ENCODE measurements around the gene PSMB7.

Gene PSMB7

GRCh38 chr9:124409410-124409809 is 5.8 kb downstream of the PSMB7 start:
- DNase-seq = no peak

- DNase-seq = no peak
These were observed 12.0 kb downstream of the PSMB7 start for GRCh38 chr9:124403246-124403645.

- no peak for DNase-seq
These were observed 15.0 kb downstream of the PSMB7 start for GRCh38 chr9:124399968-124400940.

- DNase-seq = no peak
These were observed 15.8 kb downstream of the PSMB7 start for GRCh38 chr9:124399323-124399967.

- no peak for DNase-seq
These were observed 16.9 kb downstream of the PSMB7 start for GRCh38 chr9:124398191-124398935.

DNA sequence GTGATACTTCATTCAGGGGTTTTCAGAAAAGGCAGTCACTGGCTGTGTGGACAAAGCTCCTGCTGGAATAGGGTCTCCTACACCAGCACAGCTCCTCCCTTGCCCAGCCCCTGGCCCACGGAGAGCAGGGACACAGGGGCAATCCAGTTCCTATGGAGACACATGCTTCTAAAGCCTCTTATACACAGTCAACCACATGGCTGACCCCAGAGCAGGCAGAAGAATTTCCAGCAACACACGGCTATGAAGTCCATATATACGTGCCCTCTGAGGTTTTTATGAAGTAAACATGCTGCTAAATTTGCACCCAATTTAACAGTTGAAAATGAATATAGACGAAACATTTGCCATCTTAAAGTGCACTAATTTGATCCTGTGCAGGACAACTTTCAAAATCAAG is 19.4 kb downstream of the PSMB7 start:
- DNase-seq = no peak

DNA sequence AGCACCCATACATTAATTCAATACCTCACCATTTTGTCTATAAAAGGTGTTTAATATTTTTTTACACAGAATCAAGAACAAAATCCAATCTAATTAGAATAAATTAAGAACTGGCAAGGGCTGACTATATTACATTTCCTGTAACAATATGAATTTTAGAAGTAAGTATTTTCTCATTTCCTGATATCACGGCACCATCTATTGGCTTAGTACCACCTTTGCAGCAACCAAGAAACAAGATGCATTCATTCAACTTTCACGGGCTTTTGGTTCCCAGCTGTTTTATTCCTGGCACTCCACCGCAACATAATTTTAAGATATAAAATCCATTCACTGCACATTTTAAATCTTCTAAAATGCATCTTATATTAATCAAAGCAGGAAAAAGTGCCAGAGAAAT is 20.6 kb downstream of the PSMB7 start:
- no peak for DNase-seq

DNA sequence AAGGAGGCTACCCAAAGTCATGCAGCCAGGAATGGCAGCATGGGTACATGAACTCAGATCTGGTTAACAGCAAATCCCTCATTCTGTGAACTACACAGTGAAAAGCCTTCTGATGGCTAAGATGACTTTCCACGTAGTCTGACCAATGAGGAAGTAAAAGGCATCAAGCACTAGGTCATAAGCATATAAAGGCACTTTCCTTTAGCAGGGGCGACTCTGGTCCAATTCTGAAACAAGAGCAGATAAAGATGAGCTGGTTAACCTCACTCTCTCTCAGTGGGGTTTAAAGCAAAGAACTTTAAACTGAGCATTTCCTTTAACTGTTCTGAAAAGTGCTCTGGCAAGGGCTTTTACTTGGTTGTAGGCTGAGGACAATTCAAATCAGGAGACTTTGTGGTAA is 21.1 kb downstream of the PSMB7 start:
- no peak for DNase-seq

DNA sequence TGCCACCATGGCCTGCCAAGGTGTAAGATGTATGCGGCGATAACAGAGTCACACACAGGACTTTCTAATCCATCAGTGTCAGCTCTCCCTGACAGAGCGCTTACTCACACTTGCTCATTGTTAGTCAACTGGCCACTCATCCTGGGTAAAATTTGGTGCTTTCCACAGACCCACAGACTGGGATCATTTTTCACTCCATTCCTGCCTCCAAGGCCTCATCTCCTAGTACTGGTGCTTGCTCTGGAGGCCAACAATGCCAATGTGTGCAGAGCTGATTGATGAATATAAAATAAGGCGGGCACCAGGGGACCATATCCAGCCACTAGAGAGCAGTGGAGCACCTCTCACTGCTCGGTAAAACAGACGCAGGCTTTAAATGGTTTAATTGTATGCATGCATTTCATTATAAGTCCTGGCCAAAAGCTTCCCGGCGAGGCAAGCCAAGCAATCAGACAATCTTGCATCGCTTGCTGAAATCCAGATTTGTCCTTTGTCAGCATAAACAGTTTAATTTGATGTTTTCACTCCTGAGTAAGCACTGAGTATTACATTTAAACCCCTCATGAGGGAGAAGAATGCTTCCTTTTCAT is 22.3 kb downstream of the PSMB7 start:
- DNase-seq = no peak

GRCh38 chr9:124392254-124392870 is 22.9 kb downstream of the PSMB7 start:
- no peak for DNase-seq

DNA sequence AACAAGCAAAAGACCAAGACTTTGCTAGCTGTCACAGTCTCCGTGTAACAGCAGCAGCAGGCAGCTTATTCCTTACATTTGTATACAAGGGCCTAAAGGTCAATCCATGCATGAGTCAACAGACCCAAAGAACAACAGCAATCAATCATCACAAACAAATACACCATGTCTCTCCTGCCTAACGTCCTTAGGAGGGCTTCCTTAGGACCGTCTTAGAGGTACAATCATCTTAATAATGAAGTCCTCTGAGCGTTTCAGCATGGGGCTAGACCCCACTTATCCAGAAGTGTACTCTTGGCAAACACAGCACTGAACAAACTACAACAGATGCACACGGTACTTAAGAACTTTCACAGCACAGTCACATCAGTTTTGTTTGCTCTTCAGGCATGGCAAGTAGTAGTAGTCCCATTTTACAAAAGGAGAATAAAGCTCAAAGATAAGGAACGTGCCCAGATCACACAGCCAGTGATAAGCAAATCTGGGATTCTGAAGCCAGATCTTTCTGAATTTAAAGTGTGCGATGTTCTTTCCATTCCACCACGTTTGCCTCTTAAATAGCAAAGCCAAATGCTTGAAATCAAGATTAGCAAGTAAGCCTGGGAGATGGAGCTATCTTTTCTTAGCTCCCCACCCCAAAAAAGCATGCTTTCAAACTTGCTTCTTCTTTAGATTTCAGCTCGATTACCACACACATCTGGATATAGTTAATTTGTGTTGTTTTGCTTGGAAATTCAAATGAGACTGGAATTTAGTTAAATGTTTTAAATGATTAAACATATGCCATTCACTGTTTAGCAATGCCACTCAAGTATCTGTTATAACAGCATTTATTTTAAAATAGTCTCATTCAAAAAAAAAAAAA is 24.2 kb downstream of the PSMB7 start:
- DNase-seq = no peak

GRCh38 chr9:124389146-124389939 is 25.9 kb downstream of the PSMB7 start:
- DNase-seq = no peak

- no peak for DNase-seq
These were observed 26.8 kb downstream of the PSMB7 start for GRCh38 chr9:124388275-124389048.

DNA sequence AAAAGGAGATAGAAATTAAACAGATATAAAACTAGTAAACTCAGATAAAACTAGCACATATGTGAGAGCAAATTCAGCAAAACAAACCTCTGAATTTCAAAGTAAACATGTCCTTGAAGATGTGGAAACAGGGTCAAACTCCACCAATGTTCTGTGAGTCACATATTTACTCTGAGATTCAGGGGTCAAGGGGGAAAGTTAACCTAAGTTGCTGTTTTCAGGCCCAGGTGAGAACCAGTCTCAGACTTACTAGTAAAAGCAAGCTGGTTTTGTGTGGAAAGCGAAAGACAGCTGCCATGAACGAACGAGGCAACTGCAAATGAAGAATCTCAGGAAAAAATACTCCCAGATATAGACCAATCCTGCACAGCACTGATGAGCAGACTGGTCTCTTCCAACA is 29.0 kb downstream of the PSMB7 start:
- DNase-seq = no peak

GRCh38 chr9:124385623-124386022 is 29.6 kb downstream of the PSMB7 start:
- DNase-seq = no peak

- no peak for DNase-seq
These were observed 30.4 kb downstream of the PSMB7 start for GRCh38 chr9:124384846-124385245.

- no peak for DNase-seq
These were observed 31.0 kb downstream of the PSMB7 start for GRCh38 chr9:124384210-124384609.

DNA sequence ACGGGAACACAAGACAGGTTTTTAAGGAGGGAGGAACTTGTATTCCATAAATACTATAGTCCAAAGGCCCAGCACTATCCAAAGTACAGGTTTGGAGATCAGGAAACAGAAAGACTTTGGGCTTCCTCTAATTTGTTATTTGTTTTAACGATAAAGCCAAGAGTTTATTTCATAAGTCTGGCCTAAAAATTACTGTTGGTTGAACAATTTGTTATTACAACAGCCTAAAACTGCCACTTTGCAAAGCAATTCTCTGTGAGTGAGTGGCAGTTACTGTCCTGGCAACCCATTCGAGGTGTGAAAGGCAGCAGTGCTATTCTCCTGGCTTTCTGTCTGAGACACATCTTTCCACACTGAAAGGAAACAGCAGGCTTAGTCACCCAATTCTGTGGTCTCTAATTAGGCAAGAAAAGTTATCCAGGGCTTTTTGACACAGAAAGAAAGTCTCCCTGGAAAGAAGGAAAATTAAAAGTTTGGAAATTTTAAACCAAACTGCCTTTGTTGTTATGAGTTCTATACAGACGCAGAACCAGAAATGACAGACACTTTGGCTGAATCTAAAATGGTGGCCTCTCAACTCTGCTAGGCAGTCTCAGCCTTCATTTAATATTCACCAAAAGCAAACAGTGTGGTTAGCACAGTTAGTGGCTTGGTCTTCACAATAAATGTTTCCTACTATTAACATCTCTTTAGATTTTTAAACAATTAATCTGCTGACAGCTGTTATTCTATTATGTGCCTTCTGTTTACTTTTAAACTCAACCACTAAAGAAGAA is 33.9 kb downstream of the PSMB7 start:
- no peak for DNase-seq
